Transverse colon (tissue), 4 donors: ENCODE results near the gene CYP21A2. TPM values are rescaled to one million over a fixed set of nuclear protein-coding genes. Genes with fewer than 3 reads are reported as not detected.
A peak's percentile ranks its signal among the peaks of the same experiment; 100 is the strongest.

Source experiments
- DNase-seq: peaks from one replicate; pipeline ENCODE4 v3.0.0-alpha.2; 2019
- H3K27ac ChIP-seq, 4 donors: fragments of 200-600 bp; sonication (generic); 2 replicates each; pipeline ENCODE4 v1.5.1; 2016 to 2018; ENCODE audit warnings: inconsistent platforms in 4 of 4
- H3K27me3 ChIP-seq: fragments of 200-600 bp; sonication (generic); 2 replicates; pipeline ENCODE4 v1.5.1; 2017; ENCODE audit warnings: inconsistent platforms
- H3K36me3 ChIP-seq, 4 donors: fragments of 200-600 bp; sonication (generic); 2 replicates each; pipeline ENCODE4 v1.5.1; 2017 to 2019; ENCODE audit warnings: inconsistent platforms in 4 of 4
- H3K4me1 ChIP-seq, 4 donors: fragments of 200-600 bp; sonication (generic); 2 replicates each; pipeline ENCODE4 v1.5.1; 2017 to 2020; ENCODE audit warnings: inconsistent platforms in 4 of 4
- H3K4me3 ChIP-seq, 4 donors: fragments of 200-600 bp; sonication (generic); 1 replicate in 1 of 4; 2 replicates in 3 of 4; pipeline versions ENCODE4 v1.5.1 to v1.6.1; 2017 to 2019; ENCODE audit warnings: inconsistent platforms in 4 of 4
- H3K9me3 ChIP-seq, 2 donors: fragments of 200-600 bp; sonication (generic); 2 replicates each; pipeline ENCODE4 v1.5.1; 2017 to 2019; ENCODE audit warnings: inconsistent platforms in 2 of 2
- CTCF ChIP-seq, 5 experiments: fragments of 200-600 bp in 3 of 5; fragments of 450-650 bp in 2 of 5; sonication (generic) in 3 of 5; IDR thresholded peaks; 1 replicate in 2 of 5; 2 replicates in 3 of 5; pipeline ENCODE4 v1.5.1; 2016 to 2017; ENCODE audit warnings: antibody characterized with exemption in 5 of 5, inconsistent platforms in 3 of 5, mild to moderate bottlenecking in 2 of 5, moderate library complexity in 1 of 5
- EP300 ChIP-seq: sonication (generic); formaldehyde crosslinking; IDR thresholded peaks from one replicate; pipeline ENCODE4 v1.6.1; 2017; ENCODE audit warnings: antibody characterized with exemption, low read depth
- POLR2A ChIP-seq: fragments of 450-650 bp; IDR thresholded peaks from one replicate; pipeline ENCODE4 v1.6.1; 2016; ENCODE audit warnings: antibody characterized with exemption, mild to moderate bottlenecking, moderate library complexity
- POLR2AphosphoS5 ChIP-seq, 3 donors: sonication (generic); formaldehyde crosslinking; IDR thresholded peaks; one replicate each; pipeline ENCODE4 v1.6.1; 2016; ENCODE audit warnings: antibody characterized with exemption in 3 of 3
- WGBS, 2 donors: methylation state at CpG; one replicate each; pipeline ENCODE4 v1.1.5; 2018; ENCODE audit warnings: low coverage in 1 of 2; 5-methylcytosine and 5-hydroxymethylcytosine counted together
- in situ Hi-C, 4 donors: fragments of 200-750 bp; cut with MboI; loops; one replicate each; pipeline versions ENCODE4 v1.15.0 to v1.15.1; 2017; ENCODE audit warnings: low sequenced_read_pairs in 3 of 4, low pct_ligation_motif_present in 1 of 4, low pct_unique_long_range_greater_than_20kb in 1 of 4
- intact Hi-C: fragments of 100-400 bp; cut with DNase I; formaldehyde crosslinking; loops from one replicate; pipeline ENCODE4 v1.15.1; 2023; ENCODE audit warnings: low total_unique reads
- small RNA-seq, 4 donors: library from RNA; depleted of rRNA; stranded (forward); fragments of <200 nt; gene quantifications; one replicate each; pipeline ENCODE3, GENCODE V24; 2016
- total RNA-seq, 4 donors: library from RNA; depleted of rRNA; stranded (reverse); fragments of >200 nt; gene quantifications; one replicate each; pipeline ENCODE4 v1.1.0, GENCODE V29; 2016

Gene CYP21A2
- total RNA-seq, 4 donors from 2014 or later: 0.27 to 0.64 (median 0.40) TPM; not detected in 1

DNA sequence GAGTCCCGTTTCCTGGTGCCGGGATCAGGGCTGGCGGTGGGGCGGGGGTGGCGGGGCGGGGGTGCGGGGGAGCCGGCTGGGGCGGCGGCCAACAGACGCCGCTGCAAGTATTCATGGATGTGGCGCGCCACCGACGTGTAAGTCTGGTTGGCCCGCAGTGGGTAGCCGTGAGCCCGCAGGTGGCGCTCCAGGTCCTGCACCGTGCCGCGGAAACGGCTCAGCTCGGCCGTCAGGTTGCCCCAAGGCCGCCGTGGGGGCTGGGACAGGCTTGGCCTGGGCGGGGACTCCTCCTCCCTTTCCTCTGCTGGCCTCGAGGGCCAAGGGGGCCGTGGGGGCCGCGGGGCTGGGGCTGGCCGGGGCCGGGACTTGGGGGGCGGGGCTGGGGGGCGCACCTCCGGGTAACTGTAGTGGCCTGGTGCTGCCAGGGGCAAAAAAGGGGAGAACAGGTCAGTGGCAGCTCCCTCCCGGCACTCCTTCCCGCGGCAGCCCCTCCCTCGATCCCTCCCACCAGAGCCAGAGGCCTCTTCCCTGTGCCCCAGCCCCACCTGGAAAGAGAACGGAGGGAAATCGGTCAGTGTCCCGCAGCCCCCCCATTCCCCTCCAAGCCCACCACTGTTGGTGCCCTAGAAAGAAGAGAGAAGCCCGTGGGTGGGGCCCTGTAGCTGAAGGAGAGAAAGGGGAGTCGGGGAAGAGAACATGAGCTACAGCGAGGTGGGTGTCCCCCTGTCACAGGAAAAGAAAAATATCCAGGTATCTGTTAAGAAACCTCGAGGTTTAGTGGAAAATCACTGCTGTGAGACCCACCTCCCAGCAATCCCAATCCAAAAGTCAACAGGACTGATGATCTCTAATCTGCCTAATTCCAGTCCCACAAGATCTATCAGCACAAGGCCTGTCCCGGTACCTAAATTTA, 49.6 kb downstream of the CYP21A2 start:
- peak overlapping the region in 1 of 4 donors; percentile 12 for H3K4me3 ChIP-seq
- intact Hi-C loops: no loop called here
- DNase-seq: peak; percentile 89
- peaks cover 16% of the 10 kb centered on the region for H3K27me3 ChIP-seq
- no peaks in the 10 kb centered on the region for H3K36me3 ChIP-seq
- WGBS, 2 donors: 36% methylated on average over 21 of the region's 50 CpGs; no CpG with 5 or more reads in 1 of the 2 donors
- H3K9me3 ChIP-seq: no peaks in the 10 kb centered on the region
- in situ Hi-C loops: no loop called here
- H3K27ac ChIP-seq: peak overlapping the region; percentile 14 to 62 (median 53)
- TF ChIP-seq CTCF (IDR thresholded peaks at IDR 0.05): peak; percentile 25 to 59 (median 44)
- peak in 1 of 3 donors; percentile 20 for TF ChIP-seq POLR2AphosphoS5 (IDR thresholded peaks at IDR 0.05)
- no peak for TF ChIP-seq EP300
- H3K4me1 ChIP-seq: peaks cover 3 to 29% (median 16%) of the 10 kb centered on the region in 4 donors

- H3K4me1 ChIP-seq: peaks cover 5 to 34% (median 20%) of the 10 kb centered on the region in 4 donors
- DNase-seq: no peak
- H3K27me3 ChIP-seq: peaks cover 16% of the 10 kb centered on the region
- 84% methylated on average over 13 of the region's 14 CpGs; no CpG with 5 or more reads in 1 of the 2 donors for WGBS, 2 donors
- H3K9me3 ChIP-seq: no peaks in the 10 kb centered on the region
- intact Hi-C loops: no loop called here
- TF ChIP-seq EP300: no peak
- no peak for TF ChIP-seq POLR2AphosphoS5 (IDR thresholded peaks at IDR 0.05)
- no peaks in the 10 kb centered on the region for H3K36me3 ChIP-seq
- peak overlapping the region in 1 of 4 donors; percentile 56 for H3K27ac ChIP-seq
- in situ Hi-C loops: no loop called here
- no peak overlapping the region for H3K4me3 ChIP-seq
Observed at GRCh38 chr6:32088487-32089049, 50.4 kb downstream of the CYP21A2 start.

- 85 to 88% methylated on average over 5 to 10 of the region's 10 CpGs for WGBS, 2 donors
- in situ Hi-C loops: no loop called here
- no peak overlapping the region for H3K4me3 ChIP-seq
- TF ChIP-seq POLR2A: no peak
- no peak for TF ChIP-seq POLR2AphosphoS5 (IDR thresholded peaks at IDR 0.05)
- TF ChIP-seq CTCF (IDR thresholded peaks at IDR 0.05): no peak
- no peak for TF ChIP-seq EP300
- peaks cover 5 to 36% (median 22%) of the 10 kb centered on the region in 4 donors for H3K4me1 ChIP-seq
- intact Hi-C loops: no loop called here
- H3K27me3 ChIP-seq: peaks cover 16% of the 10 kb centered on the region
- no peak for DNase-seq
- H3K36me3 ChIP-seq: no peaks in the 10 kb centered on the region
- H3K9me3 ChIP-seq: no peaks in the 10 kb centered on the region
- H3K27ac ChIP-seq: no peak overlapping the region
Observed at GRCh38 chr6:32089082-32089828, 51.0 kb downstream of the CYP21A2 start.

Small RNAs within 50 kb of the gene (small RNA-seq; reads per million reads assigned to genes)
- 0 reads per million in 4 donors for gene RNA5SP206

Other genes starting within 250 kb of the CYP21A2 start
- gene VARS1, start 242.7 kb upstream of the CYP21A2 start, total RNA-seq: 10 to 100 TPM; 18.0 to 54.7 (median 31.1) TPM
- 10 to 100 TPM; 23.5 to 43.0 (median 34.8) TPM for gene LSM2, start 231.4 kb upstream of the CYP21A2 start, total RNA-seq
- under 1 TPM in 2 of 4 donors, not detected in 2; 0.64 to 0.68 TPM for gene HSPA1L, start 223.1 kb upstream of the CYP21A2 start, total RNA-seq
- gene HSPA1A, start 222.9 kb upstream of the CYP21A2 start, total RNA-seq: 100 to 1,000 TPM; 192 to 247 (median 221) TPM
- 100 to 1,000 TPM; 104 to 471 (median 278) TPM for gene HSPA1B, start 210.7 kb upstream of the CYP21A2 start, total RNA-seq
- gene NEU1, start 175.6 kb upstream of the CYP21A2 start, total RNA-seq: 10 to 100 TPM; 21.1 to 88.7 (median 65.4) TPM
- 100 to 1,000 TPM; 149 to 734 (median 395) TPM for gene SLC44A4, start 159.4 kb upstream of the CYP21A2 start, total RNA-seq
- gene EHMT2, start 140.7 kb upstream of the CYP21A2 start, total RNA-seq: 10 to 100 TPM; 25.9 to 33.3 (median 27.9) TPM
- 1 to 10 TPM in 1 of 4 donors, under 1 TPM in 3; 0.14 to 1.3 (median 0.77) TPM for gene ZBTB12, start 136.3 kb upstream of the CYP21A2 start, total RNA-seq
- gene C2, start 110.7 kb upstream of the CYP21A2 start, total RNA-seq: 1 to 10 TPM; 4.6 to 9.4 (median 7.5) TPM
- gene CFB, start 92.3 kb upstream of the CYP21A2 start, total RNA-seq: 10 to 100 TPM in 3 of 4 donors, 1 to 10 TPM in 1; 9.0 to 59.7 (median 39.6) TPM
- 100 to 1,000 TPM in 1 of 4 donors, 10 to 100 TPM in 3; 59.2 to 114 (median 88.0) TPM for gene NELFE, start 79.4 kb upstream of the CYP21A2 start, total RNA-seq
- 100 to 1,000 TPM in 1 of 4 donors, 10 to 100 TPM in 3; 52.8 to 173 (median 71.3) TPM for gene SKIC2, start 79.2 kb upstream of the CYP21A2 start, total RNA-seq
- 10 to 100 TPM; 17.5 to 29.9 (median 20.9) TPM for gene DXO, start 66.3 kb upstream of the CYP21A2 start, total RNA-seq
- 100 to 1,000 TPM in 1 of 4 donors, 10 to 100 TPM in 3; 16.9 to 210 (median 33.6) TPM for gene C4A, start 56.4 kb upstream of the CYP21A2 start, total RNA-seq
- 100 to 1,000 TPM in 1 of 4 donors, 10 to 100 TPM in 3; 20.3 to 137 (median 64.0) TPM for gene C4B, start 23.6 kb upstream of the CYP21A2 start, total RNA-seq
- gene TNXB, start 70.9 kb downstream of the CYP21A2 start, total RNA-seq: 100 to 1,000 TPM in 1 of 4 donors, 10 to 100 TPM in 3; 47.7 to 205 (median 66.2) TPM
- 100 to 1,000 TPM in 2 of 4 donors, 10 to 100 TPM in 2; 59.0 to 139 (median 98.5) TPM for gene ATF6B, start 89.8 kb downstream of the CYP21A2 start, total RNA-seq
- 1 to 10 TPM in 2 of 4 donors, not detected in 2; 3.0 to 3.3 TPM for gene FKBPL, start 91.9 kb downstream of the CYP21A2 start, total RNA-seq
- gene PRRT1, start 113.5 kb downstream of the CYP21A2 start, total RNA-seq: 1 to 10 TPM in 2 of 4 donors, not detected in 2; 2.4 to 2.7 TPM
- 10 to 100 TPM; 13.1 to 80.0 (median 28.1) TPM for gene PPT2, start 115.7 kb downstream of the CYP21A2 start, total RNA-seq
- gene EGFL8, start 126.2 kb downstream of the CYP21A2 start, total RNA-seq: 10 to 100 TPM in 3 of 4 donors, 1 to 10 TPM in 1; 2.6 to 79.4 (median 16.2) TPM
- gene AGPAT1, start 137.7 kb downstream of the CYP21A2 start, total RNA-seq: 10 to 100 TPM; 17.9 to 67.2 (median 50.1) TPM
- 100 to 1,000 TPM in 3 of 4 donors, 10 to 100 TPM in 1; 36.0 to 212 (median 120) TPM for gene RNF5, start 140.0 kb downstream of the CYP21A2 start, total RNA-seq
- gene AGER, start 145.8 kb downstream of the CYP21A2 start, total RNA-seq: 1 to 10 TPM; 1.1 to 9.0 (median 2.7) TPM
- gene PBX2, start 151.8 kb downstream of the CYP21A2 start, total RNA-seq: 10 to 100 TPM; 34.4 to 87.5 (median 41.3) TPM
- gene GPSM3, start 154.2 kb downstream of the CYP21A2 start, total RNA-seq: 1 to 10 TPM in 3 of 4 donors, under 1 TPM in 1; 1.00 to 8.6 (median 6.7) TPM
- 10 to 100 TPM in 2 of 4 donors, 1 to 10 TPM in 2; 2.6 to 24.3 (median 9.6) TPM for gene NOTCH4, start 185.7 kb downstream of the CYP21A2 start, total RNA-seq